Measurements from ENCODE around the gene BTBD18.

DNA sequence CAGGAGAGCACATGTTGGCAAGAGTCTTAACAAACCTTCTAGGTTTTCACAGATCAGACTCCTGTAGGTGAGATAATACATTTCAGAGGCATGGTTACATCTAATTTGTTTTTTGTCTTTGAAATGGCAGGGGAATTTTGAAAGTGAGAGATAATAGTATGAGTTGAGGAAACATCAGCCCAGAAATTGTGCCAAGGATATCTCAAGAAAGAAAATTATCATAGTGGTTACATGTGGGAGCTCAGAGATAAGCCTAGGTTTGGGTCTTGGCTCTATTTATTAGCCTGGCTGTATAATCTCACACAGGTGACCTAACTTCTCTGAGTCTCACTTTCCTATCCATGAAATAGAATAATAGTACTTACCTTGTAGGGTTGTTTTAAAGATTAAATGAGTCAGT lies 443 bp downstream of the BTBD18 start:
- TF ChIP-seq, protein P1, sequence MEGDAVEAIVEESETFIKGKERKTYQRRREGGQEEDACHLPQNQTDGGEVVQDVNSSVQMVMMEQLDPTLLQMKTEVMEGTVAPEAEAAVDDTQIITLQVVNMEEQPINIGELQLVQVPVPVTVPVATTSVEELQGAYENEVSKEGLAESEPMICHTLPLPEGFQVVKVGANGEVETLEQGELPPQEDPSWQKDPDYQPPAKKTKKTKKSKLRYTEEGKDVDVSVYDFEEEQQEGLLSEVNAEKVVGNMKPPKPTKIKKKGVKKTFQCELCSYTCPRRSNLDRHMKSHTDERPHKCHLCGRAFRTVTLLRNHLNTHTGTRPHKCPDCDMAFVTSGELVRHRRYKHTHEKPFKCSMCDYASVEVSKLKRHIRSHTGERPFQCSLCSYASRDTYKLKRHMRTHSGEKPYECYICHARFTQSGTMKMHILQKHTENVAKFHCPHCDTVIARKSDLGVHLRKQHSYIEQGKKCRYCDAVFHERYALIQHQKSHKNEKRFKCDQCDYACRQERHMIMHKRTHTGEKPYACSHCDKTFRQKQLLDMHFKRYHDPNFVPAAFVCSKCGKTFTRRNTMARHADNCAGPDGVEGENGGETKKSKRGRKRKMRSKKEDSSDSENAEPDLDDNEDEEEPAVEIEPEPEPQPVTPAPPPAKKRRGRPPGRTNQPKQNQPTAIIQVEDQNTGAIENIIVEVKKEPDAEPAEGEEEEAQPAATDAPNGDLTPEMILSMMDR (IDR thresholded peaks at IDR 0.05): no peak
- no peak for TF ChIP-seq POLR2AphosphoS5 (IDR thresholded peaks at IDR 0.05)
